ENCODE measurements around the gene KRT17.
"Not testable (repeated sequence)": the region's sequence is repeated elsewhere in the genome, so short reads cannot be mapped to it uniquely, and the experiment has no call there.

Gene KRT17

GRCh38 chr17:41631898-41632285 lies 7.5 kb upstream of the KRT17 start:
- ChIA-PET CTCF (no interaction called here), POLR2A (no interaction called here)
- DNase-seq (ENCODE audit: low read depth, low spot score), result no peak
- no peak overlapping the region for H3K4me3 ChIP-seq (ENCODE audit: low read depth, low read length)
- no peak for TF ChIP-seq CTCF (IDR thresholded peaks at IDR 0.05; ENCODE audit: insufficient read depth, low read length, missing control alignments)

- CTCF ChIA-PET, result no interaction called here
- POLR2A ChIA-PET, result no interaction called here
- TF ChIP-seq CTCF (IDR thresholded peaks at IDR 0.05; ENCODE audit: insufficient read depth, low read length, missing control alignments), result no peak
Measured at GRCh38 chr17:41631025-41631897, 6.9 kb upstream of the KRT17 start.

GRCh38 chr17:41629826-41630670 lies 5.7 kb upstream of the KRT17 start:
- ChIA-PET CTCF (interaction anchor here (3.3 to 3.8 kb wide), 2 partner anchors 19 to 81 kb away, joined by 12 to 19 read pairs; no protein-coding TSS in a partner anchor), POLR2A (no interaction called here)
- no peak overlapping the region for H3K4me3 ChIP-seq (ENCODE audit: low read depth, low read length)
- DNase-seq (ENCODE audit: low read depth, low spot score), result no peak
- TF ChIP-seq CTCF (IDR thresholded peaks at IDR 0.05; ENCODE audit: insufficient read depth, low read length, missing control alignments), result no peak

More at GRCh38 chr17:41631025-41631897, 6.9 kb upstream of the KRT17 start:
- no peak for DNase-seq (ENCODE audit: low read depth, low spot score)
- no peak overlapping the region for H3K4me3 ChIP-seq (ENCODE audit: low read depth, low read length)

- CTCF ChIA-PET, result interaction anchor here (3.3 to 3.8 kb wide), 2 partner anchors 19 to 80 kb away, joined by 12 to 19 read pairs; no protein-coding TSS in a partner anchor
- POLR2A ChIA-PET, result no interaction called here
Measured at GRCh38 chr17:41629316-41629715, 4.9 kb upstream of the KRT17 start.

GRCh38 chr17:41628621-41629255 lies 4.4 kb upstream of the KRT17 start:
- H3K4me3 ChIP-seq (ENCODE audit: low read depth, low read length); DNase-seq (ENCODE audit: low read depth, low spot score); POLR2A ChIA-PET: not testable (repeated sequence)
- CTCF ChIA-PET, result interaction anchor here (3.3 to 3.8 kb wide), 2 partner anchors 20 to 80 kb away, joined by 12 to 19 read pairs; no protein-coding TSS in a partner anchor

More at GRCh38 chr17:41629316-41629715, 4.9 kb upstream of the KRT17 start:
- no peak overlapping the region for H3K4me3 ChIP-seq (ENCODE audit: low read depth, low read length)
- no peak for DNase-seq (ENCODE audit: low read depth, low spot score)
- TF ChIP-seq CTCF (IDR thresholded peaks at IDR 0.05; ENCODE audit: insufficient read depth, low read length, missing control alignments), result no peak

GRCh38 chr17:41628073-41628370 lies 3.6 kb upstream of the KRT17 start:
- POLR2A ChIA-PET; DNase-seq (ENCODE audit: low read depth, low spot score); H3K4me3 ChIP-seq (ENCODE audit: low read depth, low read length): not testable (repeated sequence)
- CTCF ChIA-PET, result interaction anchor here (1.4 to 3.8 kb wide), 3 partner anchors 17 to 79 kb away, joined by 4 to 19 read pairs (median 12); no protein-coding TSS in a partner anchor
